SU-DHL-6 (cell line): ENCODE measurements around the gene P2RX3.

Source experiments
- H2AFZ ChIP-seq: fragments of 200-600 bp; sonication (generic); 2 replicates; pipeline ENCODE4 v1.6.1; 2014; ENCODE audit warnings: low read depth, mild to moderate bottlenecking, moderate library complexity, mixed read lengths, antibody characterized with exemption, low read length; ENCODE audit not compliant: severe bottlenecking
- H3F3A ChIP-seq: fragments of 200-600 bp; shearing (Covaris generic); 2 replicates; pipeline ENCODE4 v1.6.0; 2016; ENCODE audit warnings: antibody characterized with exemption, mild to moderate bottlenecking; ENCODE audit not compliant: insufficient read depth
- H3K27ac ChIP-seq: fragments of 200-600 bp; sonication (generic); 2 replicates; pipeline ENCODE4 v1.5.1; 2016; ENCODE audit warnings: low read depth, mild to moderate bottlenecking, low read length, moderate library complexity, mixed read lengths
- H3K27me3 ChIP-seq: fragments of 200-600 bp; sonication (generic), shearing (Covaris generic); 2 replicates; pipeline ENCODE4 v1.6.0; 2014; ENCODE audit warnings: mild to moderate bottlenecking, low read length
- H3K36me3 ChIP-seq: fragments of 200-600 bp; sonication (generic); 2 replicates; pipeline ENCODE4 v1.6.1; 2014; ENCODE audit warnings: mild to moderate bottlenecking, low read length, mixed read lengths
- H3K4me2 ChIP-seq: fragments of 300-600, 200-600 bp; shearing (Covaris generic), sonication (generic); 2 replicates; pipeline ENCODE4 v1.6.0; 2014; ENCODE audit warnings: low read length, low read depth, mild to moderate bottlenecking; ENCODE audit not compliant: poor library complexity, severe bottlenecking
- H3K4me3 ChIP-seq: fragments of 200-600 bp; sonication (generic); 2 replicates; pipeline ENCODE4 v1.5.1; 2014; ENCODE audit warnings: antibody characterized with exemption, low read length, mild to moderate bottlenecking, mixed read lengths; ENCODE audit not compliant: insufficient read depth, poor library complexity, severe bottlenecking
- H3K79me2 ChIP-seq: fragments of 200-600 bp; sonication (generic); 2 replicates; pipeline ENCODE4 v1.6.1; 2014; ENCODE audit warnings: mild to moderate bottlenecking, low read length, moderate library complexity; ENCODE audit not compliant: insufficient read depth
- H3K9ac ChIP-seq: fragments of 200-600 bp; sonication (generic); 2 replicates; pipeline ENCODE4 v1.7.0; 2014; ENCODE audit warnings: mild to moderate bottlenecking, low read length
- H3K9me2 ChIP-seq: fragments of 200-600 bp; sonication (generic); replicated peaks from 2 replicates; pipeline ENCODE4 v1.6.1; 2014; ENCODE audit warnings: low read length; ENCODE audit not compliant: insufficient read depth
- H3K9me3 ChIP-seq: fragments of 200-600 bp; sonication (generic); 2 replicates; pipeline ENCODE4 v1.6.1; 2014; ENCODE audit warnings: low read length, mixed read lengths; ENCODE audit not compliant: insufficient read depth
- H4K20me1 ChIP-seq: fragments of 200-600 bp; sonication (generic); 2 replicates; pipeline ENCODE4 v1.6.1; 2014; ENCODE audit warnings: low read depth, mild to moderate bottlenecking, antibody characterized with exemption, low read length, moderate library complexity, mixed read lengths
- EZH2phosphoT487 ChIP-seq: fragments of 200-600 bp; sonication (generic), shearing (Covaris generic); conservative IDR thresholded peaks from 2 replicates; pipeline ENCODE4 v1.6.1; 2018; ENCODE audit warnings: mild to moderate bottlenecking, antibody characterized with exemption, low read length, moderate library complexity, mixed read lengths
- TF ChIP-seq, protein P1 (sequence below): fragments of 200-600 bp; sonication (generic); IDR thresholded peaks from one replicate; pipeline ENCODE4 v1.5.1; 2017; ENCODE audit warnings: antibody characterized with exemption, mild to moderate bottlenecking, low read length, moderate library complexity; ENCODE audit not compliant: insufficient read depth, poor library complexity, severe bottlenecking

P2RX3 gene

DNA sequence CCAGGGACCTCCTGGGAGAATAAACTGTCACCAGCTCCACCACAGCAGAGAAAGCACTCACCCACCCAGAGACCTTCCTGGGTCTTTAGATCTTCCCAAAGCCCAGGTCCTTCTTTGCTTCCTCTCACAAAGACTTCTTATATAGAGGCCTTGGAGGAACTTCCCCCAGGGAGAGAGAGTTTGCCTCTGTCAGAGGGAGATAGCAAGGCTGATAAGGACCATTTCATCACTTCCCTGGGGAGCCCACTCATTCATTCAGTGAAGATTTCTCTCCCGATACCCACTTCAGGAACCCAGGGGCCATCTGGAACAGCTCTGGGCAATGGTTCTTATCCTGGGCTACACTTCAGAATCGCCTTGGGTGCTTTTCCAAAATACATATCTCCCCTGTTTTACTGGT is 52.4 kb downstream of the P2RX3 start, which contains the start of gene PRG2:
PRG2 (minus strand) TSS at position 116 of the 400 bp plus-strand sequence. CDS start 706 bp downstream, outside the sequence.
- Histone ChIP-seq H3K27me3 (no peaks in the 10 kb centered on the region), H3K4me3 (no peak within 1 kb of the TSS), H3F3A (no peaks in the 10 kb centered on the region), H3K9me3 (no peaks in the 10 kb centered on the region), H2AFZ (no peak within 1 kb of the TSS), H3K4me2 (no peak within 1 kb of the TSS), H3K9ac (no peak within 1 kb of the TSS), H3K9me2 (no peaks in the 10 kb centered on the region), H3K79me2 (no peaks in the 10 kb centered on the region), H3K27ac (no peak within 1 kb of the TSS), H3K36me3 (no peaks in the 10 kb centered on the region), H4K20me1 (no peaks in the 10 kb centered on the region)
- TF ChIP-seq EZH2phosphoT487, result no peak
- TF ChIP-seq, protein P1, sequence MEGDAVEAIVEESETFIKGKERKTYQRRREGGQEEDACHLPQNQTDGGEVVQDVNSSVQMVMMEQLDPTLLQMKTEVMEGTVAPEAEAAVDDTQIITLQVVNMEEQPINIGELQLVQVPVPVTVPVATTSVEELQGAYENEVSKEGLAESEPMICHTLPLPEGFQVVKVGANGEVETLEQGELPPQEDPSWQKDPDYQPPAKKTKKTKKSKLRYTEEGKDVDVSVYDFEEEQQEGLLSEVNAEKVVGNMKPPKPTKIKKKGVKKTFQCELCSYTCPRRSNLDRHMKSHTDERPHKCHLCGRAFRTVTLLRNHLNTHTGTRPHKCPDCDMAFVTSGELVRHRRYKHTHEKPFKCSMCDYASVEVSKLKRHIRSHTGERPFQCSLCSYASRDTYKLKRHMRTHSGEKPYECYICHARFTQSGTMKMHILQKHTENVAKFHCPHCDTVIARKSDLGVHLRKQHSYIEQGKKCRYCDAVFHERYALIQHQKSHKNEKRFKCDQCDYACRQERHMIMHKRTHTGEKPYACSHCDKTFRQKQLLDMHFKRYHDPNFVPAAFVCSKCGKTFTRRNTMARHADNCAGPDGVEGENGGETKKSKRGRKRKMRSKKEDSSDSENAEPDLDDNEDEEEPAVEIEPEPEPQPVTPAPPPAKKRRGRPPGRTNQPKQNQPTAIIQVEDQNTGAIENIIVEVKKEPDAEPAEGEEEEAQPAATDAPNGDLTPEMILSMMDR, result no peak

DNA sequence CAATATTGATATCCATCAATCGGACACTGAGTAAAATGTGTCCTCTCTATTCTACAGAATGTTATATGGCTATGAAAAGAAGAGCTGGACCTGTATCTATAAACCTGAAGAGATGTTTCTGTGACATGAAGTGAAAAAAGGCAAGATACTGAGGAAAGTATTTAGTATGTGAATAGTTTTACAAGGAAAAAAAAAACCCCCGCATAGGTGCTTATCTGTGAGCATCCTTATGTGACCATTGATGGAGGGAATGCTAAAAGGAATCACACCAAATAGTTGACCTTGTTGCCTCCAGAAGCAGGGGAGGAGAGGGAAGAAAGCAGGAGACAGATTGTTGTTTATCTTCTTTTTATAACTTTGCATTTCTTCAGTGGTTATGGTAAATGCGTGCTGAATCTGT is 53.0 kb downstream of the P2RX3 start:
- Histone ChIP-seq H3K9me3 (no peaks in the 10 kb centered on the region), H3K27me3 (no peaks in the 10 kb centered on the region), H3K4me3 (no peak overlapping the region), H3F3A (no peaks in the 10 kb centered on the region), H3K79me2 (no peaks in the 10 kb centered on the region), H2AFZ (no peak overlapping the region), H4K20me1 (no peaks in the 10 kb centered on the region), H3K36me3 (no peaks in the 10 kb centered on the region), H3K9me2 (no peaks in the 10 kb centered on the region), H3K27ac (no peak overlapping the region), H3K4me2 (no peak overlapping the region), H3K9ac (no peak overlapping the region)
- TF ChIP-seq, protein P1, result no peak
- TF ChIP-seq EZH2phosphoT487, result no peak

DNA sequence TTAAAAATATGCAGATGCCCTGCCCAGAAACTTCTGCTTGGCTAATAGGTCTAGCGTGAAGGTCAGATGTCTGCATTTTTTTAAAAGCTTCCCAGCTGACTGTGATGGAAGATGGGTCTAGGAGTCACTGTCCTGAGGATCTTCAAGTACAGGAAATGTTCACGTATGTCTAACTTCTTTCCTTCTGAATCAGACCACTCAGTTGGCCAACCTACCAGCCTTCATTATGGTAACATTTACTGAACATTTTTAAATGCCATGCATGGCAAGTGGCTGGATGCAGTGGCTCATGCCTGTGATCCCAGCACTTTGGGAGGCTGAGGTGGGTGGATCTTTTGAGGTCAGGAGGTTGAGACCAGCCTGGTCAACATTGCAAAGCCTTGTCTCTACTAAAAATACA is 53.4 kb downstream of the P2RX3 start:
- Histone ChIP-seq H3K9me3 (no peaks in the 10 kb centered on the region), H3F3A (no peaks in the 10 kb centered on the region), H3K9ac (no peak overlapping the region), H3K36me3 (no peaks in the 10 kb centered on the region), H3K4me3 (no peak overlapping the region), H3K9me2 (no peaks in the 10 kb centered on the region), H3K27me3 (no peaks in the 10 kb centered on the region), H3K79me2 (no peaks in the 10 kb centered on the region), H3K27ac (no peak overlapping the region), H3K4me2 (no peak overlapping the region), H4K20me1 (no peaks in the 10 kb centered on the region), H2AFZ (no peak overlapping the region)
- TF ChIP-seq EZH2phosphoT487, result no peak
- TF ChIP-seq, protein P1, result no peak
